HG02759 (cell line): ENCODE data around the gene ZNF236.

Experiments used
- ATAC-seq: cut with Tn5 transposase; IDR thresholded peaks from one replicate; pipeline ENCODE4 v1.9.1; 2021; ENCODE audit warnings: mild to moderate bottlenecking, moderate library complexity; ENCODE audit not compliant: unreplicated experiment

Gene ZNF236

GRCh38 chr18:76970770-76971559, 148.6 kb downstream of the ZNF236 start:
- no peak for ATAC-seq

DNA sequence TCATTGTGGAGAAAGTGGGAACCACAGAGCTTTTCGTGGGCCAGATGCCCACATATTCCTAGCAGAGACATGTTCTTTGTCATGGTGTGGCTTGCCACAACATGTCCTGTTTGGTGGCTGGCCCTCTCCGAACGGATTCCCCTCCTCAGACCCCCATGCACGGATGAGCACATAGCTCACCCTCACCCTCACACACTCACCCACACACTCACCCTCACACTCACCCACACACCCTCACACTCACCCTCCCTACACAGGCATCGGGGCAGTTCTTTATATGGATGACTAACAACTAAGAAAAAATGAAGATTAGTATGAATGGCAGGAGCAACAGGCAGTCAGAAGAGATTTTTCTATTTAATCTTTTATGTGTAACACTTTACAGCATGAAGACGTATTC, 149.9 kb downstream of the ZNF236 start:
- ATAC-seq, result no peak

DNA sequence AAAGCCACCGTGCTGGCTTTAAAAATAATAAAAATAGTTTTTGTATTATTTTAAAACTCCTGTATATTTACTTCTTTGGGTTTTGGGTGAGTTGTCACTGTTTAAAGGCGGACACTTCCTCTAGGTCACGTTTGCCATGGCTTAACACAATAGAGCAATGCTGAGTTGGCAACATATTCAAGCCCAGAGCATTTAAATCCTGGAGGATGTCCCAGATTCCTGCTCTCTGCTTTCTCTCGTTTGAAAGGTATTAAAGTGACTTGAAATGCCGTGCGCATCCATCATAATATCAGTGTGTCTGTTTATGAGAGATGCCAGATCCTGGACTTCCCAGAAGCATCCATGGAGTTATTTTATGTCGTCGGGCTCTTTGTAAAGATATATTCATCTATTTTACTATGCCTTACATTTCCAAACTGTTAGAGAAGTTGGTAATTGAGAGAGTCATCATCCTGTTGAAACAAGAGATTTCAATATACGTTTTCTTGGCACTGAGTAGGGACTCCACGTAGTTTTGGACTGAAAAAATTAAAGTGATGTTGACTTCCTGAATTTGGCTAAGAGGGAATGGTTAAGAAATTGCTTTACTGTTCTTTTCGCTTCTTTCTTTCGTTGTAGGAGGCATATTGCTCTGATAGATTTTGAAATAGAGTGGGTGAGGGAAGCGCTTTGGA, 150.6 kb downstream of the ZNF236 start:
- no peak for ATAC-seq

GRCh38 chr18:76973520-76974266, 151.3 kb downstream of the ZNF236 start:
- ATAC-seq, result no peak

GRCh38 chr18:76974386-76974785, 152.0 kb downstream of the ZNF236 start:
- no peak for ATAC-seq

DNA sequence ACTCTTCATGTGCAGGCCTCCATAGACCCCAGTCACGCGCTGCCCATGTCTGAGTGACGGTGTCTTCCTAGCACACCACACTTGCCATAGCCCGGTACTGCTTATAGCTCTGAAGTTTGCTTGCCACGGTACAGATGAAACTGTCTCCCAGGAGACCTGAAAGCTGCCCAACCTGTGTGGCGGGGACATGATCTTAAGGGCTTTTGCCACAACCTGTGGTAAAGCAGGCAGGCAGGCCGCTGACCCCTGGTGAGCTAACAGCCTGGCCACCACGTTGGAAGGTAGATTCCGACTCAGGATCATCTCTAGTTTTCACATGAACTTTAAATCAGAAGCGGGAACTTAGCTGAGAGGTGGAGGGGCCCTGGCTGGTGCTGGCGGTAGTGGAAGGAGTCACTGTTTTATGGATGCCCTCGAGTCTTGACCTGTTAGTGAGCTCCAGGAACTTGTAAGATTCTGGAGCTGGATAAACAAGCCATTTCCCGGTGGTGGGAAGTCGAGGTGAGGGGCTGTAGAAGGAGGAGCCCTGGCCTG, 153.3 kb downstream of the ZNF236 start:
- no peak for ATAC-seq

GRCh38 chr18:76977108-76977621, 154.8 kb downstream of the ZNF236 start:
- no peak for ATAC-seq

DNA sequence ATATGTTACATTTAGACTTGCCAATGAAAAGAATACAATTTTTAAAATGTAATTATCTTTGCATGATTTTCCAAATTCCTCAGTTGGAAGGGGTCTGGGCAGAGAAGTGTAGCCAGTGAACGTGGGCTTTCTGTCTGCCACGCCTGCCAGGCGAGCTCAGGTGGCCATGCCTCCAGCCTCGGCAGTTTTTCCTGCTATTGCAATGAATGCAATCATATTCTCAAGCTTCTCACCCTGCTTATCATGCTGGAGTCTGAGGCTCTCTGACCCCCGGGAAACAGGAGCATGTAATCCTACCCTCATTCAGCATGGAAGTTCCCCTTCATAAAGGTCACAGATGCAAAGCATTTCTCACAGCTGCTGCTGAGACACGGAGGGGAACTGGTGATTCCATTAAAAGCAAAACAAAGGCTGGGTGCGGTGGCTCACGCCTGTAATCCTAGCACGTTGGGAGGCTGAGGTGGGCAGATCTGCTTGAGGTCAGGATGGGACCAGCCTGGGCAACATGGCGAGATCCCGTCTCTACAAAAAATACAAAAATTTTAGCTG, 155.4 kb downstream of the ZNF236 start:
- no peak for ATAC-seq

DNA sequence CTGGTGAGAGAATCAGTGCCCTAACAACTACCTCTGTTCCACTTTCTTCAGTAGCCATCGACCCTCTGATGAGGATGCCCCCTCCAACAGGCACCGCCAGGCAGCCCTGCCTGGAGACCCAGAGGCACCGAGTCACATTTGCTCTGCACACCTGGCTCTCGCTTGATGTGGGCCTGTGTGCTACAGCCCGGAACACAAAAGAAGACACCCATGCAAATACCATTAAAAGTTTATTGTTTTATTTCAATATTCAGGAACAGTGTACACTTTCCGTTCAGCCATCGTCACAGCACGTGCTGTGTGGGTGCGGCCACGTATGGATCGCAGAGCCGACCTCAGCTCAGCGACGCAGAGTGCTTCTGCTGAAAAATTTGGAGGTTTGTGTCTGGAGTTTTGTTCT, 156.3 kb downstream of the ZNF236 start:
- no peak for ATAC-seq

GRCh38 chr18:76979111-76979751, 156.9 kb downstream of the ZNF236 start:
- no peak for ATAC-seq

DNA sequence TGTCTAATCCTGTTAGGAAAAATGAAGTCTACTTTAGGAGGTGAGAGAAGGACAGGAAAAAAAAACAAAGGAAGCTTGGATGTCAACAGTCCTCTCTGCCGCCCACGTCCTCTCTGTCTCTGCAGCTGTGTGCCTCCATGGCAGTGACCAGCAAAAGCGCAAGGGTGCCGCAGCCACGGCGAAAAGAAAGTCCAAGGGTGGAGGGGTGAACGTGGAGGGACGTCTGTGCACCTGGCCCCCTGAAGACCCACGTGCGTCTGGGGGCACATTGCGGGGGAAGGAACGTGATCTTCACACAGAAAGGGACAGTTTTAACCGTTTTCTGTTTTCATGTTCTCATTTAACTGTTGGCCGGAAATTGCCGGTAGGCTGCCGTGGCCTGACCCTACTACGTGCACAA, 157.5 kb downstream of the ZNF236 start:
- ATAC-seq, result no peak

GRCh38 chr18:76980663-76981395, 158.5 kb downstream of the ZNF236 start:
- peak; percentile 39 for ATAC-seq

- ATAC-seq, result peak; percentile 55
These were observed 159.1 kb downstream of the ZNF236 start for GRCh38 chr18:76981396-76981968.

DNA sequence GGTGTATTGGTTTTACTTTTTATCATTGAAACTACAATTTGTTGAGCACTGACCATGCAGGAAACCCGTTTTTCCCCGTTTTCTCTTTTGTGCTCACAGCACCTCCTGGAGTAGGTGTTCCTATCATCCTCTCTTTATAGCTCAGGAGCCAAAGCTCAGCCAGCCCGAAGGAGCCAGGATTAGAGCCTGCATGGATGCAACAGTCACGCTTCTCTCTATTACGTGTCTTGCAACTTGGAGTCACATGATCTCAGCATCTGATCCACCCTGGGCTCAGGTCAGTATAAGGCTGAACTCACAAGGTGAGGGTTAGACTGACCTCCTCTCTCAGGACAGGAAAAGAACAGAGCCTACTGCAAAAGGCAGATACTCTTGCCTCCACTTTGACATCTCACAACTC, 159.7 kb downstream of the ZNF236 start:
- ATAC-seq, result no peak

DNA sequence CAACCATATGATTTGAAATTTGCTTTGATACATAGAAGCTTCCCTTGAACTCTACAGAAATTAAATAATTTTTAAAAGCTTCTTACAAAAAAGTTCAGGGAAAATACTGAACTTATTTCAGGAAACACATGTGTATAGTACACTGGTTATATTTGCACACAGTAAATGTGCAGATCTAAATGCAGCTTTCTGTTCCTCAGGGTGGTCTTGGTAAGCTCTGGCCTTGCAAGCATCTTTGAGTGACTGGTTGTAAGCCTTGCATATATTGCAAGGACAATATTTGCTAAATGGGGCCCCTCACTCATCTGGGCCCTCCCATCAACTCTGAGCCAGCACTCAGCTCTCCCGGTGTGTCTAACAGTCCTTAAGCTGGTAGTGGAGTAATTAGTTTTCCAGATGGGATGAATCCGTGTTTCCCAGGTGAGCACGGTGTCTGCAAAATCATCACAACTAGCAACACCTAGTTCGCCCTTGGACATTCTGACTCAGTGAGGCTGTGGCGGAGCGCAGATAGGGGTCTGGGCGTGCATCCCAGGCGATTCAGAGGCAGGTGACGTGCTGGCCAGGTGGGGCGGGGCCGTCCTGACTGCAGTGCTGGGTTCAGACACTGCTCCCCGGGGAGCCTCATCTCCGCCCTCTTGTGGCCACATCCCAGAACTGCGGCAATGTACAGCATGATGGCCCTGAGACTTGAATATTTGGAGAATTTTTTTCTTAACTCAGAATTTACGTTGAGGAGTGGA, 160.7 kb downstream of the ZNF236 start:
- peak; percentile 69 for ATAC-seq

DNA sequence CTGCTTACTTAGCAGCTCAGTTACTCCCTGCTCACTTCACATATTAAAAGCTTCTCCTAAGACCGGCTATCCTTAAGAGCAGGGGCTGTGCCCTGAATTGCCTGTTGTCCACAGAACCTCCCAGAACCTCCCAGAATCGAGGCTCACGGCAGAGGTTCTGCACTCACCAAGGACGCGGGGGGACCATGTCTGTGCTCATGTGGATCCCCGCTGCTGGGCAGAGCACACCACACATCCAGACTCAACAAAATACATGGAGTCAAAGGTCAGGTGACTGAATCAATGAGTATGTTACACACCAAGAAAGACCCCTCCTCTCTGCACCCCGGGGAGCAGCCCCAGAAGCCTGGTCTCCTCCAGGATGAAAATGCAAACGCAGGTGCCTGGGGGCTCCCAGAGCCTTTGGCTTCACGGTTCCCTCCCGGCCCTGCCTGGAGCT, 161.3 kb downstream of the ZNF236 start:
- ATAC-seq, result no peak

DNA sequence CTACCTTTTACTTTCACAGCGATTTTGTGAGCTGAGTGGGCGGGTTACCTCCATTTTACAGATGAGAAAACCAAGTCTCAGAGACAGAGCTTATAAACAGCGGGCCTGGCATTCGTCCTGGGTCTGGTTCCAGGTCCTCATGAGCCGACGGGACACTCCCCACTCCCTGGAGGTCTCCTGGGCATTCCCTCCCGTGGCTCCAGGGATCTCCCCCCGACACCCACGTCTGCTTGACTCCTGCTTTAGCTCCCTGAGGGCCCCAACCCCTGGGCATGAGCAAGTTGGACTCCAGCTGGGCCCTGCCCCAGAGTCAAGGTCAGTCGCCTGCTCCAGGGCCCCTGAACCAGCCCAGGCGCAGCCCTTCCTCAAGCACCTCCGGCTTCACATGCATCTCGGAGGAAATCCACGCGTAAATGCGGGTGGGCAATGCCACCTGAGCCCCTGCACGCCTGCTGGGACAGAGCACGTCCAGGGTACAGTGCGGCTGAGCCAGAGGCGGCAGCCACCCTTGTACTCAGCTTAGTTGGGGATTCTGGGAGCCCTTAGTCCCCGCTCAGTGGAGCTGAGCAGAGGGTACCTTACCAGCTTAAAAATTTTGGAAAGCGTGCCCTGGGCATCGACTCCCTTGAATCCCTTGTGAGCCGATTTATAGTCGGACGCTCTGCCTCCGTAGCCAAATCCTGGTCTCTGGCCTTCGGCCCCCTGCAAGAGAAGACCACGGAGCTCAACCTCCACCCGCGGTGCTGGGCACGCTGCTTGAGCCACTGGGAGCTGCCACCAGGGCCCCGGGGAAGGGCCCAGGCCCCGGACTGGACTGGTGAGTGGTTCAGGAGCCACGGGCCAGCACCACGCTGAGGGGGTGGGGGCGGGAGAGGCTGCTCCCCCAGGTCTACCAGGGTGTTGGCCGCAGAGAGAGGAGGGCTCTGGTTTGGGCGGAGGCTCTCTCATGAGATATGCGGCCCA, 162.1 kb downstream of the ZNF236 start:
- no peak for ATAC-seq
